Upper lobe of left lung (tissue), 4 donors: Measurements from ENCODE around the gene GPR150.

Source experiments
- EP300 ChIP-seq, 4 donors: sonication (generic); formaldehyde crosslinking; IDR thresholded peaks; one replicate each; pipeline ENCODE4 v1.5.1; 2017; ENCODE audit warnings: antibody characterized with exemption in 4 of 4, control low read depth in 2 of 4
- POLR2A ChIP-seq, 4 donors: fragments of 450-650 bp; IDR thresholded peaks; one replicate each; pipeline ENCODE4 v1.5.1; 2016 to 2017; ENCODE audit warnings: antibody characterized with exemption in 4 of 4, mild to moderate bottlenecking in 2 of 4
- TF ChIP-seq, protein P1 (sequence below), 6 experiments: fragments of 450-650 bp in 4 of 6; fragments of 200-600 bp in 2 of 6; sonication (generic) in 2 of 6; IDR thresholded peaks; one replicate each; pipeline ENCODE4 v1.5.1; 2016 to 2019; ENCODE audit warnings: antibody characterized with exemption in 6 of 6

DNA sequence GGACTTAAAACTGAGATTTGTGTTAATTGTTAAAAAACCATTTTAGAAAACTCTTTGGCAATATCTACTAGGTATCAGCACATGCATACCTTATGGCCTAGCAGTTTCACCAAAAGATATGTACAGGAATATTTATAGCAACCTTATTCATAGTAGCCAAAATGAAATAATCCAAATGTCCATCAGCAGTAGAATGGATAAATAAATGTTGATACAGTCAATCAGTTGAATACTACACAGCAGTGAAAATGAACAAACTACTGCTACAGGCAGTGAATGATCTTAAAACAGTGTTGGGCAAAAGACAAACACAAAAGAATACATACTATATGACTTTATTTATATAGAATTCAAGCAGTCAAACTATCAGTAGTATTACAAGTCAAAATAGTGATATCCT lies 43.1 kb downstream of the GPR150 start:
- TF ChIP-seq POLR2A (IDR thresholded peaks at IDR 0.05) (no peak), EP300 (IDR thresholded peaks at IDR 0.05) (no peak)
- TF ChIP-seq, protein P1, sequence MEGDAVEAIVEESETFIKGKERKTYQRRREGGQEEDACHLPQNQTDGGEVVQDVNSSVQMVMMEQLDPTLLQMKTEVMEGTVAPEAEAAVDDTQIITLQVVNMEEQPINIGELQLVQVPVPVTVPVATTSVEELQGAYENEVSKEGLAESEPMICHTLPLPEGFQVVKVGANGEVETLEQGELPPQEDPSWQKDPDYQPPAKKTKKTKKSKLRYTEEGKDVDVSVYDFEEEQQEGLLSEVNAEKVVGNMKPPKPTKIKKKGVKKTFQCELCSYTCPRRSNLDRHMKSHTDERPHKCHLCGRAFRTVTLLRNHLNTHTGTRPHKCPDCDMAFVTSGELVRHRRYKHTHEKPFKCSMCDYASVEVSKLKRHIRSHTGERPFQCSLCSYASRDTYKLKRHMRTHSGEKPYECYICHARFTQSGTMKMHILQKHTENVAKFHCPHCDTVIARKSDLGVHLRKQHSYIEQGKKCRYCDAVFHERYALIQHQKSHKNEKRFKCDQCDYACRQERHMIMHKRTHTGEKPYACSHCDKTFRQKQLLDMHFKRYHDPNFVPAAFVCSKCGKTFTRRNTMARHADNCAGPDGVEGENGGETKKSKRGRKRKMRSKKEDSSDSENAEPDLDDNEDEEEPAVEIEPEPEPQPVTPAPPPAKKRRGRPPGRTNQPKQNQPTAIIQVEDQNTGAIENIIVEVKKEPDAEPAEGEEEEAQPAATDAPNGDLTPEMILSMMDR (IDR thresholded peaks at IDR 0.05), result no peak
